GM21737 (cell line): ENCODE results near the gene GHRHR.

Source experiments
- ATAC-seq: cut with Tn5 transposase; IDR thresholded peaks from one replicate; pipeline ENCODE4 v1.9.1; 2021; ENCODE audit warnings: mild to moderate bottlenecking, moderate library complexity; ENCODE audit not compliant: unreplicated experiment

The GHRHR gene

GRCh38 chr7:30927559-30927958 lies 36.2 kb upstream of the GHRHR start:
- no peak for ATAC-seq

- no peak for ATAC-seq
Observed at GRCh38 chr7:30928254-30928872, 35.4 kb upstream of the GHRHR start.

GRCh38 chr7:30929686-30930085 lies 34.1 kb upstream of the GHRHR start:
- ATAC-seq = no peak

GRCh38 chr7:30930621-30931020 lies 33.1 kb upstream of the GHRHR start:
- ATAC-seq = no peak

DNA sequence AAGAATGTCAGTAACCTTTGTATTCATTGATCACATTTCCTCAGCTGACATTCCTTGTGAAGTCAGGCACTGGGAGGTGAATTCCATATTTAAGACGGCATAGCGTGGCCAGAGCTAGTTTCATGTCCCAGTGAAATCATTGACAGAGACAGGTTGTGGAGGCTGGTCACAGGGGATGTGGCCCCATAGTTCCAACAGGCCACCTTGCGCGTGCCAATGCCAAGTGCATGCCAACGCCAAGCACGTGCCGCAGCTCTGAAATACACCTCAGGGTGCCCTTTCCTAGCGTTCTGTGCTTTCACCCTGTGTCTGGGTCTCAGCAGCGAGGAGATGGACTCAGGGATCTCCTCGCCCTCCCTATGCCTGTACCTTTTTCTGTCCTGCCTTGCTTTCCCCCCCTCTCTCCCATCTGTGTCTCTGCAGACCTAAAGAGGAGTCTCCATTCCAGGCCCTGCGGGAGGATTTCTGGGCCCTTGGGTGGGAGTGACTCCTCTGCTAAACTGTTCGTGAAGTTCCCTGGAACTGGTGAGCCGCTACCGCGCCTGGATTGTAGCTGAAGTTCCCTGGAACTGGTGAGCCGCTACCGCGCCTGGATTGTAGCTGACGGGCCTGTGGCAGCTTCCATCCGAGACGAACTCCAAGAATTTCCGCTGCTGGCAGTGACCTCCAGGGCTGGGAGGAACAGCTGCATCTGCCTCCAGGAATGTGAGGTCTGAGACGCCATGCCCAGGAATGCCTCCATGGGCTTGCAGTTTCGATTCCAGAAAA lies 32.4 kb upstream of the GHRHR start:
- no peak for ATAC-seq

DNA sequence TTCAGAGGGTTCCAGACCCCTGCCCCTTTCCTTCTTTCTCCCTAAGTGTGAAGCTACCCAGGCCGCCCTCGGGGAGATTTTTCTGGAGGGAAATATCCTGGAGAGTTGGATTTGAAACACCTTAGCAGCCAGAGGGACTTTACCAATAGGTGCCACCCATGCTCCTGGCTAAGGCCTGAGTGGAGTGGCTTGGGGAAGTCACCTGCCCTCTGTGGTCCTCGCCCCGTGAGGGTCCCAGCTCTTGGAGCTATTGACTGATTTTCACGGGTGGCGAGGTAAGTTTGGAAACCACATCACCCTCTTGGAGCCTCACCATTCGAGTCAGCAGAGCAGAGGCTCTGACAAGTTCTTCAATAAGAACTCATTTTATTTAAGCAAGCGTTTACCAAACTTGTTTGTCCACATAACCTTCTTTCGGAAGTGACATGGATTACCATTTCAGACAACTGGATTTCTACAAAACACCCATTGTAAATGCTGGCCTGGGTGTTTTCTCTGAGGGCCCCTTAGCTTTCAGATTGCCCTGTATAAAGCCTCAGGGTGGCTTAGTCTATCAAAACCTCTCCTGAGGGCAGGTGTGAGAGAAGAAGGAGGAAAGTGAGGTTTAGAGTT lies 31.7 kb upstream of the GHRHR start:
- no peak for ATAC-seq

- ATAC-seq = no peak
Observed at GRCh38 chr7:30932562-30932961, 31.2 kb upstream of the GHRHR start.

DNA sequence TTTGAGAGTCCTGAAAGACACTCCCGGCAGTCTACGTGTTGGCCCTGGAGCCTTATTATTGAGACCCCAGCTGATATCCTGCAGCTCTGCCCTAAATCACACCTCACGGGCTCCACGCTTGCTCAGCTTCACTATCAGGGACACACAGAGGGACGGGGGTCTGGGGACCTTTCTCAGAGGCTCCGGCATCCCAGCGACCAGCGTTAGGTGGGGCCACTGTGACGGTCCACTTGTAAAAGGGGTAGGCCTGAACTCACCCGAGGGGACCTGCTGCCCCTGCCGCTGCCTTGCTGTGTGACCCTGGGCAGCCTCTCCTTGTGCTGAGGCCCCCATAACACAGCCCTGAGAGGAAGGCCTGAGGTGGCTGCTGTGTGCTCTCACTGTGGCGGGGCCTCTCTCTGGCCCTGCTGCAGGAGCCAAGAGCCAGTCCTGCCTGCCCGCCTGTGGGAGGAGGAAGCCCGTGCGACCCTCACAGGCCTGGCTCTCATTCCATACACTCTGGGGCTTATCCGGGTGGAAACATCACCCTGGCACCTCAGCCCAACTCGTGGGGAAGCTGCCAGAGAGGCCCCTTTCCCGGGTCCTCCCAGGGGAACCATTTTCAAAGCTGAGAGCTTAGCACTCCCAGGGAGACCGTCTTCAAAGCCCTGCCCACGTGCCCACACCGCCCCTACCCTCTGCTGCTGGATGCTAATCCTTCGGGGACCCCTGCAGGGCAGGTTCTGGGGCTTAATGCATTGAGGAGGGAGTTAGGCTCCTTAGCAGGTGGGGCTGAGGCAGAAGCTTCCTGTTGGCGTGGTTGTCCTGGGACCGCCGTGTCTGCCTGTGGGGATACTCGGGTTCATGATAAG lies 30.4 kb upstream of the GHRHR start:
- no peak for ATAC-seq

- ATAC-seq = no peak
Observed at GRCh38 chr7:30934225-30934624, 29.5 kb upstream of the GHRHR start.

DNA sequence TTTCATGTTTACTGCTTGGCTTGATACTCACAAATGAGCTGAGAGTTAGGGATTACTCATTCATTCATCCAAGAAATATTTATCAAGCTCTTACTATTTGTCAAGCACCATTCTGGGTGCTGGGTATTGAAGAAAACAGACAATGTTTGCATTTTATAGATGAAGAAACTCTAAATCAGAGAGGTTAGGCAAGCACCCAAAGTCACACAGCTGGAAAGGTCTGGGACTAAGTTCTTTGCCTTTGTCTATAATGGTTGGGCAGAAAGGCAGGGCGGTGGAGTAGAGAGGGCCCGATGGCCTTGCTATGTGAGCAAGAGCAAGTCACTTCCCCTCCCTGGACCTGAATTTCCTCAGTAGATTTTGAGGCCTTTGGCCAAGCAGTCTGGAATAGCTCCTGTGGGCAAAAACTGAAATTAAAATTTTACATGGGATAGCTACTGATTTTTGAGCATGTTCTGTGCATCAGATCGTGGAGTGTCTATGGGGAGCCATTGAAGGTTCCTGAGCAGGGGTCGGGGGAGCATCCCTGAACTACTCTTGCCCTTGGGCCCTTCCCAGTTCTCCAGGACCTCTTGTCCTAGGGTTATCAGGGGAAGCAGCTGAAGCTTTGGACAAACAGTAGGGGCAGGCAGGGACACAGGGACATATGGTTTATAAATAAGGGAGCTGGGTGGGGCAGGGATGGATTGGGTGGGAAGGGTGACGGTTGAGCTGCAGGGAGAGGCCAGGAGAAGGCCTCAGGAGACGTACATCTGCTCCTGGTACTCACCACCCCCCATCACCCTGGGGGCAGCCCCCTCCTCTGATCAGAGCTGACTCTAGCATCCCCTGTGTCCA lies 28.8 kb upstream of the GHRHR start:
- no peak for ATAC-seq

GRCh38 chr7:30935569-30935877 lies 28.2 kb upstream of the GHRHR start:
- no peak for ATAC-seq

DNA sequence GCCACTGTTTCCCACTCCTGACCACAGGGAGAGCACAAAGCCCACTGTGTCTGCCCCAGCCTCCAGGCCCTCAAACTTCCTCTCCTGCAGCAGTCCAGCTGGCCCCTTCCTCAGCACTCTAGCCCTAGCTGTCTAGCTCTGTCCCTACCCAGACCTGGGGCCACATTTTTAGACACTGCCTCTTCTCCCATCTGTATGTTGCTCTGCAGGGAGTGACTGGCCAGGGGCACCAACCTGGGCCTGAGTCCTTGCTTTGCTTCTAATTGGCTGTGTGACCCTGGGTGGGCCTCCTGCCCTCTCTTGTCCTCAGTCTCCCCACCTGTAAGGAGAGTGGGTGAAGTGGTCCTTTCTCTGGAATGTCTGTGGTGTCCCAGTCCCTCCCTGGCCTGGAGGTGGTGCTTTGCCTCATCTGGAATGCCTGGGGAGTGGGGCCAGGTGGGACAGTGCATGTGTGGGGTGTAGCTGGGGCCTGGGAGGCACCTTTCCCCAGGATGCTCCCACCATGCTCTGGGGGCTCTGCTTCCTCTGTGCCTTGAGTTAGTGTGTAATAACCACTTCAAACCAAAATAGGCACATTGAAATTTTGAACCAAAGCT lies 27.0 kb upstream of the GHRHR start:
- no peak for ATAC-seq

- ATAC-seq = no peak
Observed at GRCh38 chr7:30937416-30937815, 26.3 kb upstream of the GHRHR start.

DNA sequence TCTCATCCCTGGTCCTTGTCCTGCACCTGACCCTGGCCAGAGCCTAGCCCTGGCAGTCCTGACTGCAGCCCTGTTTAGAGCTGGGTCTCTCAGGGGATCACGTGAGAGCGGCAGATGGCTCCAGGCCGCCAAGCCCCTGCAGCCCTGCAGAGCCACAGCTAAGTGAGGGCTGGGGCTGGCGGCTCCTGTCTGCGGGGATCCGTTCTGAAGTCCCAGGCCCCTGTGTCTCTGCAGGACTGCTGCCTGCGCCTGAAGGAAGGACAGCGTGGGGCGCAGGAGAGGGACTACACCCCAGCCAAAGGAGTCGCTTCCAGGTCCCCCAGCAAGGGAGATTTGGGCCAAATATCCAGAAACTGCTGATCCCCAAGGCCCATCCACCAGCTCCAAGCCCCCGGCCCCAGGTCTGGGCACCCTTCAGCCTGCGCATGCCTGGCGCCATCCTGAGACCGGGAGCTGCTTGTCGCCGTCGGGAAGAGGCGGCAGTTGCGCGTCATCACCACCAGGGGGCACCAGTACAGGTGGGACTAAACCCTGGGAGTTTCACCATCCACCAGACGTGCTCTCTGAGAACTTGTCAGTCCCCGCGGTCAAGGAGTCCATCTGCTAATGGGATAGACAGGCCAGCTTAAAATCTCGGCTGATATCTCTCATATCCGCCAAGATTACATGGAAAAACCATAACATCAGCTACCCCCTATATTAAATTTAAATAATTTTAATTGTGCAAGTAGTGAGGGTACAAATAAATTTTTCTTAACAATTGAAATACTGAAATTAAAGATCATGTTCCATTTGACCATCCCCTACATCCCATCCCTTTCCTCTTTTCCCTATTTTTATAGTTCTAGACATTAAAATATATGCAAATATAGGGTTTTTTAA lies 25.1 kb upstream of the GHRHR start:
- peak; percentile 68 for ATAC-seq

- no peak for ATAC-seq
Observed at GRCh38 chr7:30941582-30942323, 22.0 kb upstream of the GHRHR start.

GRCh38 chr7:30950197-30950596 lies 13.6 kb upstream of the GHRHR start:
- no peak for ATAC-seq

DNA sequence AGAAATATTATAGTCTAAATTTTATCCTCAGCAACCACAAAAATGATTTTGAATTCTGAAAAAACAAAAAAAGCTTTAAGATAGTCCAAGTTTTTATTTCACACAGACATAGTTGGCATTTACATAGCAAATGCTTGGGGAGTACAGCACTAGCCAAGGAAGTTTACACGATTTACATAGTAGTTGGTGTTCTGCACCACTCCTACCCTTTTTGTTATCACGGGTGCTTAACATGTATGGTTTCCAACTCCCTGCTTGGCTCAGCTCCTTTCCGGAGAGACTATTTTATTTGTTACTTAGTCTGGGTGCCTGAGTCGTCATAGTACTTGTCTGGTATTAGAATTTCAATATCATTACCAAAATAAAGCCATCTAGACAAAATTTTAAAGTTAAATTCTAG lies 8.8 kb upstream of the GHRHR start:
- ATAC-seq = no peak

GRCh38 chr7:30956704-30957103 lies 7.0 kb upstream of the GHRHR start:
- ATAC-seq = no peak

- ATAC-seq = no peak
Observed at GRCh38 chr7:30965372-30965771, 1.6 kb downstream of the GHRHR start.
